GM12891 (cell line): ENCODE measurements around the gene LAG3.

Experiments
- DNase-seq: peaks from one replicate; pipeline ENCODE4 v3.0.0; 2011; ENCODE audit warnings: low spot score; ENCODE audit not compliant: insufficient read length
- FAIRE-seq: peaks from 2 replicates; lab custom pipeline; 2011; peaks lifted over from hg19 to GRCh38; lab: Jason Lieb, UNC
- PAX5 ChIP-seq: IDR thresholded peaks from 2 replicates; pipeline ENCODE4 v1.6.1; 2011; ENCODE audit warnings: low read length, moderate library complexity, mild to moderate bottlenecking; ENCODE audit not compliant: insufficient read depth, severe bottlenecking
- POLR2A ChIP-seq: IDR thresholded peaks from 2 replicates; pipeline ENCODE4 v1.6.1; 2011; ENCODE audit warnings: low read depth, low read length, control low read depth
- POLR2AphosphoS5 ChIP-seq: IDR thresholded peaks from 2 replicates; pipeline ENCODE4 v1.6.1; 2011; ENCODE audit warnings: low read depth, low read length, control low read depth
- POU2F2 ChIP-seq: IDR thresholded peaks from 2 replicates; pipeline ENCODE4 v1.6.1; 2011; ENCODE audit warnings: low read depth, mild to moderate bottlenecking, control low read depth, low read length, moderate library complexity
- SPI1 ChIP-seq: IDR thresholded peaks from 2 replicates; pipeline ENCODE4 v1.6.1; 2011; ENCODE audit warnings: low read depth, low read length, control low read depth
- TAF1 ChIP-seq: IDR thresholded peaks from 2 replicates; pipeline ENCODE4 v1.6.1; 2011; ENCODE audit warnings: low read depth, low read length, control low read depth

The LAG3 gene

DNA sequence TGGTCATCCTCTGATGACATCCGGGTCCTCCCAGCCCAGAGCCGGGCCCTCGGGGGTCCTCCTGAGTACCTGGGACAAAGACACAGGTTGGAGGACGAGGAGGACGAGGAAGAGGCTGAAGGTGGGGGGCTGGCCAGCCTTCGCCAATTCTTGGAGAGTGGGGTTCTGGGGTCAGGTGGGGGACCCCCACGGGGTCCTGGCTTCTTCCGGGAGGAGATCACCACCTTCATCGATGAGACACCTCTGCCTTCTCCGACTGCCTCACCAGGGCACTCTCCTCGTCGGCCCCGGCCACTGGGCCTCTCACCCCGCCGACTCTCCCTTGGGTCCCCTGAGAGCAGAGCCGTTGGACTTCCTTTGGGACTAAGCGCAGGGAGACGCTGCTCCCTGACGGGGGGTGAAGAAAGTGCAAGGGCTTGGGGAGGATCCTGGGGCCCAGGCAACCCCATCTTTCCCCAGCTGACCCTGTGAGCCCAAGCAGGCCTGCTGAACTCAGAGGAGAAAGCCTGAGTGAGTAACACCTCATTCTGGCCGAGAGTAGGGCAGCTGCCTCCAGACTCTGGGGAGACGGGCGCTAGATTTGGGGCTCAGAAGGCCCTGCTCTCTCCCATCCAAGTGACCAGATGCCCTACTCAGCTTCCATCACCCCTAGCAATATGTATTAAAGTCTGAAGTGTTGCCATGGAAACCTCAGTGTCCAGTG is 54.6 kb downstream of the LAG3 start:
- FAIRE-seq, result no peak
- no peak for TF ChIP-seq POLR2A
- no peak for TF ChIP-seq SPI1
- no peak for TF ChIP-seq POU2F2
- no peak for TF ChIP-seq TAF1
- TF ChIP-seq POLR2AphosphoS5, result no peak
- no peak for TF ChIP-seq PAX5
- no peak for DNase-seq

DNA sequence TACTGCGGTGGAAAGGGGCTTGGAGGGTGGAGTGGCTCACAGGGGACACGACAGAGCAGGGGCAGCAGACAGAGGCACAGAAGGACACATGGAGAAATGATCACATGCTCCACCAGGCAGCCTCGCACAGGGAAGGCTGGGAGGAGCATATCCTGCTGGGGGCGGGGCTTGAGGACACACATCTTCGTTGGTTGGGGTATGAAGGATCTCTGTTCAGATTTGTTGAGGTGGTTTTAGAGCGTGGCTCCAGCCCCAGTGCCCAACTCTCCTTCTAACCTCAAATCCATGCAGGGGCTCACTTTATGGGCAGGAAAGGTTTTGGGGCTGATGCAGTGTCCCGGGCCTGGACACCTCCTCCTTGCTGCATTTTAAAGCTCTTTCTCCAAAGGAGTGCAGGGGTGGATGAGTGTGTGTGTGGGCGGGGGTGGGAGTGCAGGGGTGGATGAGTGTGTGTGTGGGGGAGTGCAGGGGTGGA is 55.2 kb downstream of the LAG3 start:
- TF ChIP-seq POU2F2, result no peak
- no peak for TF ChIP-seq TAF1
- peak; percentile 67 for FAIRE-seq
- no peak for DNase-seq
